Left hindlimb (tissue), 1 donor: ENCODE results near the gene SGK1.
A peak's percentile ranks its signal among the peaks of the same experiment; 100 is the strongest.

Source experiments
- DNase-seq: peaks from one replicate; pipeline ENCODE4 v3.0.0-alpha.2; 2018

The SGK1 gene

DNA sequence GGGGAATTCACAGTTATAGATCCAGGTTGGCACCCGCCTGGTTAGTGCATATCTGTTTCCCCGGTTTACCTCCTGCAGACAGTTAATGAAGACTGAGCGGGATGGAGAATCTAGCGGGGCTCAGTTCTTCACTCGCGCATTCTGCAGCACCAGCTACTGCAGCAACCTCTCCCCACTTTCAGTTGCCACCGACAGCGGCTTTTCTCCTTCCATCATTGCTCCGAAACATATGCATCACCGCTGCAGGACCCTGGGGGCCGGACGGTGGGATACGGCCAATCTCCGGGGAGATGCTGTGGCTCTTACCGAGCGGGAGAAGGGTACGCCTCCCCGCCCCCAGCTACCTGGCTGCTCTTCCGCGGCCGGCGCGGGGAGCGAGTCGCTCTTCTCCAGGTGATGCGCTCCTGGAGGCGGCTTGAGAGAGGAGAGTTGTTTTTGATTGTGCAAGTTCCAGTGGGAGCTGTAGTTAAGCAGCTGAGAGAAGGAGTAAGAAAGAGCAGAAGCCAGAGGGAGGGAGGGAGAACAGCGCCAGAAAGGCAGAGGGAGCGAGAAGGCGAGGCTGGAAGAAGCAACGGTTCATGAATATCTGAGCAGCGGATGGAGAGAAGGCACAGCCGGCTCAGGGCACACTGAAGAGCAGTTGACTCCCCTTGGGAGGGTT, at the start of gene SGK1:
Gene SGK1 (minus strand): TSS at position 642 of the 661 bp plus-strand sequence. CDS start 652 bp downstream, outside the sequence.
- peak; percentile 49 for DNase-seq

DNA sequence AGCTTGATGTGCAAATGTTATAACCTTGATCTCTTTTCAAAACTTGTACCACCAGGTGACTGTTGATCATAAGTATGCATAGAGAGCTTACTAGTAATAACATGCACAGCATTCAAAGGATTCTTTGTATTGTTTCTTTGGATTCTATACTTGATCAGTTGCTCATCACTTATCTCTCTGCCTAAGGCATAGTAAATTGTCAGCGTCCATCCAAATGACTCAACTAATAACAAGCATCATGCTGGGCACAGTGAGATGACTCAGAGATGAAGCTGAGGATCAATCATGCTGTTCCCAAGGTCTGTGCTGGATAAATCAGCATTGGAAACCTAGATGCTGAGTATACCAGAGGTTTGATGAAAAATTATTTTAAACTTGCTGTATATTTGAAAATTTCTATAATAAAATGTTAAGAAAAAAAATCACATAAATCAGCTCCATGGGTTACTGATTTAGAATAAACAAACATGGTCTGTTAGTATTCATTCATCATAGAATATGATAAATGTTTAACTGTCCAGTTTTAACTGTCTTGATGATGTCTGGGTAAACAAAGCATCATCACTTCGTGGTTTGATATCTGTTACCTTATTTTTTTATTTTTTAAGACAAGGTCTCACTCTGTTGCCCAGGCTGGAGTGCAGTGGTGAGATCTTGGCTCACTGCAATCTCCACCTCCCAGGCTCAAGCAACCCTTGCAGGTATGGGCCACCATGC, 45.6 kb upstream of the SGK1 start:
- DNase-seq: no peak

DNA sequence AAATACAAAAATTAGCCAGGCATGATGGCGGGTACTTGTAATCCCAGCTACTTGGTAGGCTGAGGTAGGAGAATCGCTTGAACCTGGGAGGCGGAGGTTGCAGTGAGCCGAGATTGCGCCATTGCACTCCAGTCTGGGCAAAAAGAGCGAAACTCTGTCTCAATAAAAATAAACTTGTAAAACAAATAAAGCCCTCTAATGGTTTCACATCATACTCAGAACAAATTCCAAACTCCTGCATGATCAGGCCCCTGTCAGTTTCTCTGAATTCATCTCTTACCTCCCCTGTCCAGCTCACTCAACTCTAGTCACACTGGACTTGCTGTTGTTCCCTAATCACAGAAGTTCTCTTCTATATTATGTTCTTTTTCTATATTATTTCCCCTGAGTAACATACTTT, 43.1 kb upstream of the SGK1 start:
- no peak for DNase-seq

DNA sequence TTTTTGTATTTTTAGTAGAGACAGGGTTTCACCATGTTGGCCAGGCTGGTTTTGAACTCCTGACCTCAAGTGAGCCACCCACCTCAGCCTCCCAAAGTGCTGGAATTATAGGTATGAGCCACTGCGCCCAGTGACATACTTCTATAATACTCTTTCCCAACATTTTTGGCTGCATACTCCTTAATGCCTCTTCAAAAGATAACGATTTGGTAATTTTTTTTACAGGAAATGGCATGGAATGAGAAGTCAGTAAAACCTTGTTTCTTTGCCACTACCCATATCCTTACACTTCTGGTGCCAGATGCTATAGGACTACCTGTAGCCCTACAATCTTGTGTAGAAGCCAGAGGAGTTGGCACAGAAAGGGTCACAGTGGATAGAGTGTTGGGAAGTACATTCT, 41.4 kb upstream of the SGK1 start:
- no peak for DNase-seq

DNA sequence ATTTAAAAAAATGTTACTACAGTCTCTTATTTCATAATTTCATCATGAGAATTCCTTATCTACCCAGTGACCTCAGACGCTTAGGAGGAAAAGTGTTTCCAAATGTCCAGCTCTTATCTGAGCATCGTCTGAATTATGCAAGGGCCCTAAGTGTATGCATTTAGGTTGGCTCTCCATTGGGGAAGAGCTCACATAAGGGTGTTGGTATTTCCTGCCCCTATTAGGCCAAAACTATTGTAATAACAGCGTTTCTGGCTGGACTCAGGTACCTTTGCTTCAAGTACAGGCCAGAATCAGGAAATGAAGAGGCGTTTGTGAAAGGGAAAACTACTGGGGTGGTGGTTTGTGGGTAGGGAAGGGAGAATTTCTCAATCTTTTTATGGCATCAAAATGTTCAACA, 40.4 kb upstream of the SGK1 start:
- DNase-seq: no peak

DNA sequence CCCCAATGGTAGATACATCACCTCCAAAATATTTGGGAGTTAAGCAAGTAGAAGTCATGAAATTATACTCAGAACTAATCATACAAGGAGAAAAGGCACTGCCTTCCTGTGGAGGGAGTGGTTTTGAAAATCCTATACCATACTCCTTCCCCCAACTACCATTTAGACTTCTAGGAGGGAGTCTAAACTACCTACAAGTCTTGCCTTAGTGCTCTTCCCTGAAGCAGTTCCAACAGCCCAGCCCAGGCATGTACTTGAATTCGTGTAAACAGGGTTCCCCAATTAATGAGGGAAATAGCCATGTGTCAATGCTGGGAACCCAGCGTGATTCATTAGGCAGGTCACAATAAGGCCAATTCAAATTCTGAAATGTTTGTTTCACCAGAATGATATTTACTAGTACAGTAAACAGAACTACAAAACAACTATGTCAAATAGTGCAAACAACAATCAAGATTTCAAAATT, 39.1 kb upstream of the SGK1 start:
- no peak for DNase-seq

DNA sequence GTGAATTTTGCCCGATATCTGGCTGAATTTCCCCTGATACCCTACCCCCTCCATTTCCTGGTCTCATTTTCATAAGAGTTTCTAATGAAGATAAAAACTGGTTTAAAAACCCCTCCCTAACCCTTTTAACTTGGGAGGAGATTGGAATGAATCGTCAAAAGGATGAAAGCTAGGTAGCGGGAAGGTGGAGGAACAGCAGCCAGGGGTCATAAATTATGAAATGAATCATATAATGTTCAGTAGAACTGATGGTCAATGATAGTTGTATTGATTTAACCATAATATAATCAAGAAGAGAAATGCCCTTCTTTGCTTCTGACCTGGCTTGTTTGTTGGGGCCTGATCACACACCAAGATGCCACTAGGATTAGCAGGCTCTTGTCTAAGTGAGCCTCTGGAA, 38.5 kb upstream of the SGK1 start:
- no peak for DNase-seq

DNA sequence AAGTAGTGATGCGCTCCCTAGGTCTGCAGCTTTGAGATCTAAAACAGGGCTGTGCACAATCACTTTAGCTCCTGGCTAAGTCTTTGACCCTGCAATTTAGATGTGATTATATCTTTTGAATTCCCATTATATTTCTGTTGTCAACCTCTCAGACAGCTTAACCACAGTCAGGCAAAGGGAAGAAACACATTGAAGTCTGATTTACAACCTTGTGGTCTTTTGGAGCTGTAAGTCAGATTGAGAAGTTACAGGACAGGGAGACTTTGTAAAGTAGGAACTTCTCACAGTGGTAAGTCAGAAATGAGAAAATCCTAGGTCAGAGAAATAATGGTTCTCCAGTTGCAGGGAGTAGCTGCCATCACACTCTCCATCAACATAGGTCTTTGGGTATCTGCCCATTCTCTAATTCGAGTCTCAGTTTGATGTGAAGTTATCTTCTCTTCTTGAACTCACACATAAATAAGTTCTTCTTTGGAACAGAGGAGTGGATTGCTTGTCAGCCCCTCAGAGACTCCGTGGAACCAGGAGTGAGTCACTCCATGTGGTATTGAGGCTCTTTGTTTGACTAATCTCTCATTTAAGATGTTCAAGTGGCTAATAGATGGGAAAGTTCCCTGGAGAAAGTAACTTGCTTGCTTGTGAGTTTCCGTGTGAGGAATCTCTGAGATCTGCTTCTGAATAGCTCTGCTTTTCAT, 35.0 kb upstream of the SGK1 start:
- no peak for DNase-seq

DNA sequence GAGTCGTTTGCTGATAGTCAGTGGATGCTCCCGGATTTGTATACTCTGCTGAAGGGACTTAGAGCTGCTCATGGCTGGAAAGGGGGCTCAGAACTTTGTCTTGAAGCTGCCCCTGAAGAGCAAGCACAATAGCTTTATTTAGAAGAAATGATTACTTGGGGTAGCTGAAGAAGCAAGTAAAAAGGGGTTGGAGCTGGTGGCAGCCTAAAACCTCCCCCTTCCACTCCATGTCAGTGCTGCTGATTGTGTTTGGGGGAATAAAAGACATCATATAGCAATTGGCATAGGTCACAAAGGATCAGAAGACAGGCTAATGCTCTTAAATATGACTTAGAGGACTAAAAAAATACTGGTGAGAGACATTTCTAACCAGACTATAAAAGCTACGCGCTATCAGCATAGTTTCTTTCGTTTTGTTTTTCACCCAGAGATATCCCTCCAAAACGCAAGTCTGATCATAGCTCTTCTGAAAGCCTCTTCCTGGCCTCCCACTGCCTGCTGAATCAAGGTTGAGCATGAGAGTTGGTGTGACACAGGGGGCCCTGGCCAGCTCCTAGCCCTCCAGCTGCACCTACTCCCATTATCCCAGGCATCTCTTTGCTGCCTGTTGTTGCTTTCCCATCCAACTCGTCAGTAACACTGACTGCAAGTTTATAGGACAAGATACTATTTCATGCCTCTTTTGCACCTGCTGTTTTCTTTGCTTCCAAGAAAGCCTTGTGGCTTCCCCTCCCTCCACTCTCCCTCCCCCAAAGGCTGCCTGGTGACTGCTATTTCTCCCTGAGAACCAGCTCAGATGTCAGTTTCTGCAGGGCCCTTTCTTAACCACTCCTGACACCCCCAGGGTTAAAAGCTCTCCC, 33.9 kb upstream of the SGK1 start:
- no peak for DNase-seq

DNA sequence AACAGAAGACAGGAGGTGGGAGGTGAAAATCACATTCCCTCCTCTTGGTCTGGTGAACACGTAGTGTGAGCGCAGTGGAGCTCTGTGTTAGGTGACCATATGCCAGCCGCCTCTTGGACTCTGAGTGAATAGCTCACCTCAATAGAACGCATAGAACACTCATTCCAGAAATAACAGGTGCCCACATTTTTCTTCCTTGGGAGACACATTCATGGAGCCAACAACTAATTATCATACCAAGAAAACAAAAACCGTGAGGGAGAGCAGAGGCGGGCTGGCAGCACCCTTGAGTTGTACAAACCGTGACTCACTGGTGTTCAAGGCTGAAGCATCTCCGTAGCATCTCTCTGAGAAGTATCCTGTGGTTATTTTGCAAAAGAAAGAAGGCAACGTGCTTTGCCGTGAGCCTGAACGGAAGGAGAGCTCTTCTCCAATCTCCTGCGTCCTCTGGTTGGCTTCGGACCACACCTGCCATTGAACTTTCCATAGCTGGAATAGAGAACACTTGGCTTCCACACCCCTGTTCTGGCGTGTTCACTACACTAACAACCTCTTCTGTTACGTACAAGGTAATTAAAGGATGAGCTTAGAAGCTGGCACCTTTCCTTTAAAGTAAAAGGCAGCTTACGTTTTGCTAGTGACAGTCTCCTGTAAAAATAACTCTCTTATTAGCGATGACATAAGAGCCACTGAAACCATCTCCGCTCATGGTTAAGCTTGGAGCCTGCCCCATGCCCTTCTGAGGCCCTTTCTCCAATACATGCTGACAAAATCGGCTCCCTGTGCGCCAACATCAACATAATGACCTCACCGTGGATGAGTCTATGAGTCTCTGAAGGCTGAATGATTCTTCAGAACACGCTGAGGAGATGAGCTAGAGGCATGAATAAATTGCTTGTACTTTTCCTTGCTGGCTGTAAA, 30.2 kb upstream of the SGK1 start:
- no peak for DNase-seq

DNA sequence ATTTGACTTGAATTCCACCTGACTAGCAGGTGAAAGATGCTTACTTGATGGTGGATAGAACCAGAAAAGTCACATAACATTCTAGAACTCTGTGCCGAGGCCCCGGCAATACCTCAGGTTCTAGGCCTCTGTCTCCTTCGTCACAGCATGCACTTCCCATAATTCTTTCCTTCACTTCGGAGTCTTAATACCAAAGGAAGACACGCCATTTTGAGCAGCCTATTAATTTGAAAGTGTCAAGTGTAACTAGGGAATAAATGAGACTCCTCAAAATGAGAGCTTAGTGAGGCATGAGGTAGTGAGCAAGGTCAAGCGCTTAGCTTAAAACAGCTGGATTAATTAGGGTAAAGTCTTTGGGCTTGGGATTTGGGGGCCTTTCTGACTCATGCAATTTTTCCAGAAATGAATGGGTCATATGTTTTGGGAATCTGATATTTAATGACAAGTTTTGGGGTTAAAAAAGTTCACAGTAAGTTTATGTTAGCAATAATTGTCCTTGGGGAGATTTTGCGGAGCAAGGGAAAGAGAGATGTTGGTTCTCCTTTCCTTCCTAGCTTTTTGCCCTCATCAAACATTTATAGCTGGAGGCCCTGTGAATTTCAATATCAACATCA, 29.1 kb upstream of the SGK1 start:
- DNase-seq: no peak

DNA sequence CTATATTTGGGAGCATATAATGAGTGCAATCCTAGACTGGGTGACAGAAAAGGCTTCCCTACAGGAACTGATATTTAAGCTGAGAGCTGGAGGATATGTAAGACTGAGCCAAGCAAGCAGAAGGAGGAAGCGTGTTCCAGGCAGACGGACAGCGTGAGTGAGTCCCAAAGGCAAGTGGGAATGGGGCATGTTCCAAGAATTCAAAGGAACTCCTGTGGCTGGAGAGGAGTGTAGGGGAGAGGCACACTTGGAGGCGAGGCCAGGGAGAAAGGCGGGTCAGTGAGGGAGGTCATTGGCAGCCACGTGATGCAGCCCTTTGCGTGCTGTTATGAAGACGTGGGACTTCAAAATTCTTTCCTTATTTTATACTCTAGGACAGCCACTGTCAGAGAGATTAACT, 27.9 kb upstream of the SGK1 start:
- DNase-seq: peak; percentile 65

DNA sequence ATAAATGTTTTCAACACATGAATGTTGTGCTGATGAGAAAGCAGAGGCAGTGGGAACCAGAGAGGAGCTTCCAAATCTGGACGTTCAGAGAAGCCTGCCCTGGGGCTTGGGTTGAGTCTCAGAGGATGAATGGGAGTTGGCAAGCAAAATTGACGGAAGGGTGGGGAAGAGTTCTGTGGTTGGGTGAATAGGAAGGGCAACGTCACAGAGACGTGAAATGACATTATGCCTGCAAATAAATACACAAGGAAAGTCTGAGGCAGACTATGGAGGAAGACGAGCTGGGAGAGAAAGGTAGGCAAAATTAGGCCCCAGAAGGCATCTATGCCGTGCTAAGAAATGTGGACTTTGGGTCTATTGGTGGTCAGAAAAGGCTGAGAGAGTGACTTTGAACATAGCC, 25.2 kb upstream of the SGK1 start:
- no peak for DNase-seq

DNA sequence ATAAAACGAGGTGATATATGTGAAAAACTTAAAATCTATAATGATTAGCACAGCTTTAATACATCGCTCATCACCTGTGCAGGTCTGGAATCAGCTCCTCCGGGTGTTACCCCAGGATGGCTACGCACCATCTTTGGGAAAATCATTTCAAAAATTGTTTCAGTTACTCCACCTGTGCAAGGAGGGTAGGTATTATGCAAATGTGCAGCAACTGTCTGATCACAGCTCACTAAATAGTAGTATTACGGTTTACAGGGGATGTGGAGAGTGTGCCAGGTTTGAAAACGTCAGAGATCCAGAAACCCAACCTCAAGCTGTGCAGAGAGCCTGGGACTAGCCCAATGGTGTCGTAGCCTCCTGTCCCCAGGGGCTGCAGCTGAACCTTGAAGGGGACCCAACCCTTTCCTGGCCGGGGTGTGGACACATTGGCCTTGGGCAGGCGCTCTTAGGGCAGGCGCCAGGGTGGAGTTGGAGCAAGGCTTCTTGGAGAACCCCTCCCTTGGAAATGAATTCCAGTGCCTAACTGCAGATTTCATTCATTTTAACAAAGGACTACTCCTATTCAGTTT, 24.2 kb upstream of the SGK1 start:
- DNase-seq: no peak

DNA sequence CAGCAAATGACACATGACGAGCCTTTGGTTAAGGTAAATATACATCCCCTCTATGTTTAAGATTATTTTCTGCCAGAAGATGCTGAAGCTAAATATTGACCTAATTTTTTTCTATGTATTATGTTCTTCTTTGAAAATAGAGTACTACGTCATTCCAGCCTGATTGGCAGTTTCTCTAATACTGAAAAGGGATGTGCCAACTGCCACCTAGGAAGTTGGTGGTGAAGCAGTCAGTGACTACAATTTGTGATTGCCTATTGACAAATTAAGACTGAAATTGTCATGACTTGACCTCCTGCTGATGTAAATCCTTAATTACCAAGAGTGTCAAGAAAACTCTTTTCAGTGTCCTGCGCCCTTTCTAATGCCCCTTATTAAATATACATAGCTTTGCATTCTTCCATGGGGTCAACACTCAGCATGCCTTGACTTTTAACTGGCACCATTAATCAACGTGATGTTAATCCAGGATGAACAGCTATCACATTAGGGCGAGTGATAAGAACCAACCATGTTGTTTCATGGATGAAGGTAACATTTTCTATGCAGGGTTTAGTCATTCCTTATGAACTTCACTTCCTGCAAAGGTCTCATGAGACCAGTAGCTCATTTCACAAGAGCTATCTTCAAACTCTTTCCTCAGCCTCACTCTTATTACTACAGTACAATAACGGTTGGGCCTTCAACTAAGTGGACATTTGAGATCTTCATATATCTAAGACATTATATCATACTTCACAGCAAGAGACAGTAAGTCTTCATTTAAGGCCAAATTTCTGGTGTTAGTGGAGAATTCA, 22.5 kb upstream of the SGK1 start:
- no peak for DNase-seq

DNA sequence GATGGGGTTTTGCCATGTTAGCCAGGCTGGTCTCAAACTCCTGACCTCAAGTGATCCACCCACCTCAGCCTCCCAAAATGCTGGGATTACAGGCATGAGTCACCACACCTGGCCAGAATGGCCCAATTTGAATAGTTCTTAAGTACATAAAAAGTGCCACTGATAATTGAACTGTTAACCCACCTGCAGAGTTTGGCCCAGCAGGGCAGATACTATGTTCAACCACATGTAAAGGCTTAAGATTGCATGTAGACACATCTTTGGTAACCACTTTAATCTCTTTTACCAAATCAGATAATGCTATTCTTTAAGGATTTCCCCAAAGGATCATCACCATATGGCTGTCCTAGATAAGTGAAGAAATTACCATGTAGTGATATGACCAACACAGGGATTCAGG, 21.3 kb upstream of the SGK1 start:
- no peak for DNase-seq

DNA sequence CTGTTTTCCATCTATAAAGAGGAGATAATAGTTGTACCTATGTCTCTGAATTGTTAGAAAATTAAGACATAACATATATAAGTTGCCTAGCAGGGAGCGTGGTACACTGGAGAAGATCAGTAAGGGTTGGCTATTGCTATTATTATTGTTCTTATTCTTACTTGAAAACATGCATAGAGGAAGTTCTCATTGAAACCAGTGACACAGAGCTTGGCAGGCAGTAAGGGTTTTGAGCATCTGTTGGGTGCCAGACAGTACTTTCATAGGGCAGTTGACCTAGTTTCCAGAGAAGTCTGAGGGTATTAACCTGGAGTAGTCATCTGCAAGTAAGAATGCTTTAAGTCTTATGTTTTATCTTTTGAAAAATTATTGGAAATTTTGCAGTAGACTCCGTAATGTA, 13.3 kb upstream of the SGK1 start:
- no peak for DNase-seq

DNA sequence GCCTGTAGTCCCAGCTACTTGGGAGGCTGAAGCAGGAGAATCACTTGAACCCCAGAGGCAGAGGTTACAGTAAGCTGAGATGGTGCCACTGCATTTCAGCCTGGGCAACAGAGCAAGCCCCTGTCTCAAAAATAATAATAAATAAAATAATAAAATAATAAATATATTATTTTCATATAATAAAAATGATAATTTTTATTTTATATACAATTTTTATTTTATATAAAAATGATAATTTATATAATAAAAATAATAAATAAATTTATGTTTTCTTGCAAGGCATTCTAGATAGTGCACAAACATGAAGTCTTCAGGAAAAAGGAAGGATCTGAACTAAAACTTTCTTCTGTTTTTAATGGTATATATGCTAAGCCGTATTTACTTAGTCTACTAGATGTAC, 12.6 kb upstream of the SGK1 start:
- no peak for DNase-seq

DNA sequence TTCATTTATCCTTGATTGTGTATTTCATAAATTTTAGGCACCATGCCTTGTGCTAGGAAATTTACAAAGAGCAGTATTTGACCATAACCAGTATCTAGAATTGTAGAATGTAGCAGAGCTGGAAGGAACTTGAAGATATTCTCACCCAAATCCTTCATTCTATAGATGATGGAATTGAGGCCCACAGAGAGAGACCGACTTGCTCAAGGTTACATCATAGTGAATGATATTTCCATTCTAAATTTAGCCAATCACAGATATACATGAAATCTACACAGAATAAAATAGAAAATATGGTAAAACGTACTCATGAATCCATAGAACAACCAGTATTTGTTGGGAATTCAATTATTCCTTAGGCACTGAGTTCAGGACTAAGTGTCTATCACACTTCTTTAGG, 10.9 kb upstream of the SGK1 start:
- no peak for DNase-seq

DNA sequence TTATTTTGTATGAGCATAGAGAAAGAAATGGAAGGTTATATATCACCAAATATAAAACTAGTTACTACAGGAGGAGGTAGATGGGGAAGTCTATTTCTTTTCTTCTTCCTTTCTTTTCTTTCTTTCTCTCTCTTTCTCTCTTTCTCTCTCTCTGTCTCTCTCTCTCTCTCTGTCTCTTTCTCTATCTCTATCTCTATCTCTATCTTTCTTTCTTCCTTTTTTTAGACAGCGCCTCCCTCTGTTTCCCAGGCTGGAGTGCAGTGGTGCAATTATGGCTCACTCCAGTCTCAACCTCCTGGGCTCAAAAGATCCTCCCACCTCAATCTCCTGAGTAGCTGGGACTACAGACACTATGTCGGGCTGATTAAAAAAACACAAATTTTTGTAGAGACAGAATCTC, 10.2 kb upstream of the SGK1 start:
- DNase-seq: no peak
